GM18499 (cell line): ENCODE data around the gene TMEM186.
"Not testable (repeated sequence)": the region's sequence is repeated elsewhere in the genome, so short reads cannot be mapped to it uniquely, and the experiment has no call there.

Source experiments
- ATAC-seq: cut with Tn5 transposase; IDR thresholded peaks from one replicate; pipeline ENCODE4 v1.9.1; 2021; ENCODE audit warnings: moderate number of reproducible peaks; ENCODE audit not compliant: insufficient read depth, unreplicated experiment

TMEM186 gene

DNA sequence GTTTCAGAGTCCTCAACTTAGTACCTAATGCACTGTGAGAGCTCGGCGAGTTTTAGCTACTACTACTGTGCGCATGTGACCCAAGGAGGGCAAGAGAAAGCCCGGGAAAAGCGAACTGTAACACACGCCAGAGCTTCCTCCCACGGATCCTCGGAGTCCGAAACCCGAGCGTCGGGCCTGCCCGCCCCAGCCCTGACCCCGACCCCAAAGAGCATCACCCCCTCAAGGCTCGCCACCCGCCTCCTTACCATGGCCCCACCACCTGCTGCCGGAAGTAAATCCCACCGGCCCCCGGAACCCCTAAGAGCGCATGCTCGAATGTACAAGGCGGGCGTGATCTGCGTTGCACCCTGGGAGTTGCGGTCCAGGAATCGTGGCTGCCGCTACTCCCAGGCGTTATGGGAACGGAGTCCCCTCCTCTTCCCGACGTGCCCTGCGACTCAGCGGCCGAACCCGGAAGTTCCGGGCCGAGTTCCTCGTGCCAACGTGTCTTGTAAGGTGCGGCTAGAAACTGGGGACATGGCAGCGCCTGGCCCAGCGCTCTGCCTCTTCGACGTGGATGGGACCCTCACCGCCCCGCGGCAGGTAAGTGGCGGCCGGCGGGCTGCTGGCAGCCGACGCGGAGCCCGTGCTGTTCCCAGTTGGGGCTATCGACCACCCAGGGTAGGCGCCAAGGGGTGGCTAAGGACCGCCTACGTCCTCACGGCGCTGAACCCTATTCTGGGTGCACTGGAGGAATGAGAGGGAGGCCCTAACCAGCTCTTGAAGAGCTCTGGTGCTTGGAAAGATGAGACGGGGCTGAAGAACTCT is at the start of gene TMEM186, which contains the start of gene PMM2:
Gene TMEM186 (minus strand): TSS at position 276 of the 810 bp plus-strand sequence. CDS start 25 bp downstream, at position 251.
Gene PMM2 (plus strand): TSS at position 476 of the 810 bp plus-strand sequence. CDS start 44 bp downstream, at position 520.
- ATAC-seq, result peak; percentile 69

- no peak for ATAC-seq
These were observed 49.7 kb upstream of the TMEM186 start for GRCh38 chr16:8847145-8847544.

- no peak for ATAC-seq
These were observed 49.0 kb upstream of the TMEM186 start for GRCh38 chr16:8846401-8846932.

DNA sequence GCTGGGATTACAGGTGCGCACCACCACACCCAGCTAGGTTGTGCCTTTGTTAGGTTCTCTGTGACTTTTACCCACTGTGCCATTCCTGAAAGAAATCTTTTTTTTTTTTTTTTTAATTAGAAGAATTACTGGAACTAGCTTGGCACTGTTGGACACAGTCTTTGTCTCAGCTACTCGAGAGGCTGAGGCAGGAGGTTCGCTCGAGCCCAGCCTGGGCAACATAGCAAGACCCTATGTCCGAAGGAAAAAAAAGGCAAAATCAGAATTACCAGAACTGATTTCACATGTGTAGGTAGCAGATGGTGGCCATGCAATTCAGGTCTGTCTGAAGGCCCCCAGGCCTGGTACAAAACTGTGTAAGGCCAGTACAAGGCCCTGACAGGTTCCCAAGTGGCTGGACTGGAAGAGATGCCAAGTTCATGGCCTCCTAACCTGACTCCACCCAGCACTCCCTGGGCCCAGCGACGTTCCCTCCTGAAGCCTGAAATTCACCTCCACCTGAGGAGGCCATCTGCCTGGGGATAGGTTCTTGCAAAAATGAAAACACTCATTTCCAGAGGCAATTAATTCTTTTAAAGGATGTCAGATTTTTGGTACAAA is 48.4 kb upstream of the TMEM186 start:
- ATAC-seq, result no peak

GRCh38 chr16:8843296-8843695 is 45.9 kb upstream of the TMEM186 start:
- not testable (repeated sequence) for ATAC-seq

- ATAC-seq, result not testable (repeated sequence)
These were observed 44.6 kb upstream of the TMEM186 start for GRCh38 chr16:8842016-8842415.

- not testable (repeated sequence) for ATAC-seq
These were observed 40.2 kb upstream of the TMEM186 start for GRCh38 chr16:8837594-8837993.

DNA sequence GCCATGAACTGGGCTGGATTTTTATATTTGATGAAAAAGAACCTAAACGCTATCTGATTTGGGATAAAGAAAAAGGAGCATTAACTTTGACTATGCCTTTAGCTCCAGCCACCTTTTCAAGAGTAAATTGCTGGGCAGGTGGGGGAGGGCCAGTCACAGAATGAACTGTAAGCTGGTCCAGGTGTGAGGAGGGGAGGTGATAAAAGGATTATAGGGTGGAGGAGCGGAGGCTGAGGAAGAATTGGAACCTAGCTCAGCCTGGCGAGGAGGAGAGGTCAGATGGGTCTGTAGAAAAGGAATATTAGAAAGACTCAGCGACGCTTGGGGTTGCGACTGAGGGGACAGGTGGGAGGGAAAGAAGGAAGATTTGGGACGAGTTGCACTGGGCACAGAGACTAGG is 39.4 kb upstream of the TMEM186 start:
- not testable (repeated sequence) for ATAC-seq

DNA sequence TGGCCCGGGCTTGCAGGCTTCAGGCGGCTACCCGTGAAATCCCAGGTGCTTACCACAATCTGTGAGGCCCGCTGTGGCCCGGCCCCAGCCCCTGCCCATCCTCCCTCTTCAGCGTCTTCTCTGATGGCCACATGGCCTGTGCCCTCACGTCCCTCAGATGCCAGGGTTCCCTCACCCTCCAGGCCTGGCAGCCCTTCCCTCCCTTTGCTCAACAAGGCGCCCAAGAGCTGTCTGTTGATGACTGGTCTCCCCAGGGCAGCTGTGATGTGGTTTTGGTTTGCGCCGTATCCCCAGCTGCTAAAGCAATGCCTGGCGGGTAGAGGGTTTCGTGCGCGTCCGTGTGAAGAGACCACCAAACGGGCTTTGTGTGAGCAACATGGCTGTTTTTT is 35.3 kb upstream of the TMEM186 start:
- no peak for ATAC-seq

GRCh38 chr16:8831871-8832716 is 34.7 kb upstream of the TMEM186 start:
- no peak for ATAC-seq

GRCh38 chr16:8831450-8831849 is 34.0 kb upstream of the TMEM186 start:
- no peak for ATAC-seq

GRCh38 chr16:8828541-8829165 is 31.2 kb upstream of the TMEM186 start:
- ATAC-seq, result no peak

- no peak for ATAC-seq
These were observed 28.9 kb upstream of the TMEM186 start for GRCh38 chr16:8826278-8826879.

- no peak for ATAC-seq
These were observed 25.0 kb upstream of the TMEM186 start for GRCh38 chr16:8822403-8822802.

DNA sequence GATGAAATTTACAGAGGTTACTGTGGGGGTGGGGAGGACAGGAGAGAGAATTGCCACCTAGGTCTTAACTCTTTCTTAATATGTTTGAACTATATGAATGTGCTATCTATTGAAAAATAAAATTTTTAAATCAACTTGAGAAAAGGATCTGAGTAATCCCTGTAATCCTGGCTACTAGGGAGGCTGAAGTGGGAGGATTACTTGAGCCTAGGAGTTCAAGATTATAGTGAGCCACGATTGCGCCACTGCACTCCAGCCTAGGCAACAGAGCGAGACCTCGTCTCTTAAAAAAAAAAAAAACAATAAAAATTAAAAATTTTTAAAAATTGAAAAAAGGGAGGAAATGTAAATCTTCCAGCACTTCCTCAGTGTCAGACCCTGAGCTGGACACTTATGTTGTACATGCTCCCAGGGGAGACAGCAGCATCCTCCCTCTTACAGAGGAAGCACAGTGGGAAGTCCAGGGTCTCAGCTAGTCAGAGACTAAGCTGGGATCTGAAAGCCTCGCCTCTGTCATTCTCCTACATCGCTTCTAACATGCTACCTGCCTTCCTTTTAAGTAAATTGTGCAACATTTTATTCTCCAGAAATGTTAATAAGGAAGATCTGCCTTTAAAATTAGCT is 22.1 kb upstream of the TMEM186 start:
- ATAC-seq, result no peak

GRCh38 chr16:8818504-8819270 is 21.2 kb upstream of the TMEM186 start:
- no peak for ATAC-seq

- ATAC-seq, result no peak
These were observed 19.7 kb upstream of the TMEM186 start for GRCh38 chr16:8816967-8817655.
